K562 (cell line): ENCODE measurements around the gene APP. TPM values are rescaled to one million over a fixed set of nuclear protein-coding genes. Genes with fewer than 3 reads are reported as not detected.

Source experiments
- ATAC-seq: fragments of 200-7000 bp; cut with Tn5 transposase; 3 replicates; pipeline ENCODE4 v1.9.1; 2020; ENCODE audit warnings: moderate library complexity
- BruUV-seq: library from RNA; stranded (reverse); fragments of 400-500 nt; replicated peaks from 2 replicates; lab custom pipeline; 2021; lab: Mats Ljungman, UMichigan
- CTCF ChIA-PET: fragments of 300-600 bp; formaldehyde crosslinking; extraction: SDS; loops from one replicate; lab custom pipeline; 2021; ENCODE audit warnings: low intra/inter-chr PET ratio; lab: Yijun Ruan, JAX
- POLR2A ChIA-PET: fragments of 300-600, 350-650 bp; sonication (Branson Sonifier 250); formaldehyde crosslinking; extraction: SDS; loops from one replicate; lab custom pipeline; 2021; ENCODE audit warnings: antibody characterized with exemption, inconsistent platforms; lab: Yijun Ruan, JAX
- DNase-seq, 4 experiments: peaks; one replicate each; pipeline versions ENCODE4 v3.0.0 to v3.0.0-alpha.2; 2011 to 2018; ENCODE audit warnings: low spot score in 3 of 4, mixed read lengths in 3 of 4; ENCODE audit errors: extremely low read depth in 1 of 4
- FAIRE-seq: peaks from 2 replicates; lab custom pipeline; 2011; peaks lifted over from hg19 to GRCh38; lab: Jason Lieb, UNC
- H2AFZ ChIP-seq: 2 replicates; pipeline ENCODE4 v1.6.0; 2011; ENCODE audit warnings: low read depth, low read length, control low read depth, inconsistent platforms
- H3K27ac ChIP-seq: fragments of 200-600 bp; 3 replicates; pipeline ENCODE4 v1.8.0; 2011; ENCODE audit warnings: low read depth, mild to moderate bottlenecking, control low read depth, inconsistent platforms, low read length, moderate library complexity, mixed read lengths; ENCODE audit errors: extremely low read depth
- H3K27me3 ChIP-seq, 2 experiments: fragments of 300-600 bp in 1 of 2; 2 replicates in 1 of 2; 3 replicates in 1 of 2; pipeline versions ENCODE4 v1.6.0 to v1.8.0; 2011; ENCODE audit warnings: inconsistent platforms in 2 of 2, low read length in 2 of 2, mild to moderate bottlenecking in 1 of 2, mixed read lengths in 1 of 2, moderate library complexity in 1 of 2; ENCODE audit not compliant: control insufficient read depth in 2 of 2, insufficient read depth in 2 of 2
- H3K36me3 ChIP-seq: fragments of 300-600 bp; 3 replicates; pipeline ENCODE4 v1.8.0; 2011; ENCODE audit warnings: mild to moderate bottlenecking, low read length, inconsistent platforms; ENCODE audit not compliant: control insufficient read depth, insufficient read depth
- H3K4me1 ChIP-seq, 2 experiments: fragments of 200-600 bp in 1 of 2; replicated peaks in 1 of 2; 2 replicates in 1 of 2; 3 replicates in 1 of 2; pipeline versions ENCODE4 v1.5.1 to v1.8.0; 2011; ENCODE audit warnings: inconsistent platforms in 2 of 2, low read length in 2 of 2, mild to moderate bottlenecking in 1 of 2, mixed read lengths in 1 of 2, moderate library complexity in 1 of 2; ENCODE audit not compliant: control insufficient read depth in 2 of 2, insufficient read depth in 2 of 2
- H3K4me2 ChIP-seq: 2 replicates; pipeline ENCODE4 v1.6.1; 2011; ENCODE audit warnings: low read length, control low read depth, inconsistent platforms, mixed read lengths; ENCODE audit not compliant: insufficient read depth
- H3K4me3 ChIP-seq: fragments of 200-600 bp; sonication (generic), shearing (Covaris generic); 2 replicates; pipeline ENCODE4 v1.5.1; 2016; ENCODE audit warnings: control low read depth, inconsistent platforms
- H3K79me2 ChIP-seq: fragments of 200-600 bp; 3 replicates; pipeline ENCODE4 v1.8.0; 2011; ENCODE audit warnings: low read length, inconsistent platforms; ENCODE audit not compliant: control insufficient read depth, insufficient read depth
- H3K9ac ChIP-seq, 2 experiments: 2 replicates each; pipeline versions ENCODE4 v1.6.0 to v1.6.1; 2011; ENCODE audit warnings: low read depth in 2 of 2, low read length in 2 of 2, control low read depth in 1 of 2, inconsistent platforms in 1 of 2, mild to moderate bottlenecking in 1 of 2, mixed read lengths in 1 of 2; ENCODE audit not compliant: insufficient read depth in 1 of 2
- H3K9me1 ChIP-seq: one replicate; pipeline ENCODE4 v1.6.0; 2011; ENCODE audit warnings: inconsistent platforms, mild to moderate bottlenecking, low read length, moderate library complexity; ENCODE audit not compliant: control insufficient read depth, insufficient read depth
- H3K9me3 ChIP-seq: replicated peaks from 2 replicates; pipeline ENCODE4 v1.5.1; 2011; ENCODE audit warnings: low read depth, low read length, inconsistent platforms; ENCODE audit not compliant: control insufficient read depth, insufficient read depth
- H4K20me1 ChIP-seq: replicated peaks from 2 replicates; pipeline ENCODE4 v1.6.1; 2011; ENCODE audit warnings: low read length, inconsistent platforms, mixed read lengths; ENCODE audit not compliant: control insufficient read depth, insufficient read depth
- FOXM1 ChIP-seq, 2 experiments: fragments of 450-650 bp in 1 of 2; sonication (generic) in 1 of 2; formaldehyde crosslinking in 1 of 2; IDR thresholded peaks; 2 replicates each; pipeline versions ENCODE4 v1.6.1 to v1.9.0; 2017 to 2022; ENCODE audit warnings: low read depth in 2 of 2, mild to moderate bottlenecking in 2 of 2, missing genetic modification reagents in 1 of 2, moderate library complexity in 1 of 2
- HMG20A ChIP-seq: fragments of 450-650 bp; formaldehyde crosslinking; conservative IDR thresholded peaks from 2 replicates; pipeline ENCODE4 v1.4.0; 2020; ENCODE audit warnings: mild to moderate bottlenecking, mixed read lengths
- KLF1 ChIP-seq: fragments of 450-650 bp; IDR thresholded peaks from 2 replicates; pipeline ENCODE4 v1.6.1; 2016; ENCODE audit warnings: missing genetic modification characterization, missing compliant biosample characterization
- TBP ChIP-seq: optimal IDR thresholded peaks from 2 replicates; pipeline ENCODE3; 2011; ENCODE audit warnings: low read depth, low read length, improper control_type of control experiment
- ZNF316 ChIP-seq: fragments of 450-650 bp; IDR thresholded peaks from 2 replicates; pipeline ENCODE4 v1.6.1; 2016
- ZNF589 ChIP-seq: fragments of 200-800 bp; sonication (Bioruptor generic); IDR thresholded peaks from 2 replicates; pipeline ENCODE4 v1.6.1; 2016; ENCODE audit warnings: low read depth, missing genetic modification characterization, missing compliant biosample characterization
- WGBS: fragments of 100-300 bp; shearing (Covaris generic); methylation state at CpG from one replicate; pipeline ENCODE4 v1.1.6; 2016; ENCODE audit warnings: low coverage, mixed read lengths; ENCODE audit not compliant: insufficient coverage; ENCODE audit errors: missing lambda C conversion rate; 5-methylcytosine and 5-hydroxymethylcytosine counted together
- in situ Hi-C: fragments of 300-500 bp; cut with MboI; formaldehyde crosslinking; loops from 4 replicates; pipeline ENCODE4 v1.15.0; 2018; ENCODE audit warnings: inconsistent platforms, mixed read lengths
- intact Hi-C: fragments of 100-400 bp; cut with micrococcal nuclease; formaldehyde crosslinking; loops from 2 replicates; pipeline ENCODE4 v1.14.2; 2022
- polyA plus RNA-seq, 8 experiments: library from polyadenylated mRNA; depleted of rRNA in 4 of 8; stranded (reverse) in 5 of 8; unstranded in 3 of 8; fragments of >200 nt; fragmentation: Nextera tagmentation in 2 of 8; fragmentation: Illumina TruSeq in 1 of 8; extraction: Ambion mirVana in 2 of 8; extraction: Trizol in 1 of 8; gene quantifications; 2 replicates each; pipeline versions ENCODE4 v1.2.1 to v1.2.3, GENCODE V29; 2011 to 2014; ENCODE audit warnings: inconsistent platforms in 1 of 8, missing spikeins in 1 of 8
- total RNA-seq, 7 experiments: library from RNA; depleted of rRNA in 6 of 7; stranded (reverse); fragments of >200 nt in 6 of 7; fragmentation: Illumina TruSeq in 2 of 7; extraction: Trizol in 2 of 7; gene quantifications; 2 replicates each; pipeline versions ENCODE4 v1.2.1 to v1.2.3, GENCODE V29; 2011 to 2021; ENCODE audit warnings: low replicate concordance in 1 of 7
- TF ChIP-seq, protein P1 (sequence below): fragments of 250-450 bp; sonication (Bioruptor Pico); IDR thresholded peaks from 2 replicates; pipeline ENCODE4 v1.4.0; 2020
- TF ChIP-seq, protein P2 (sequence below): fragments of 450-650 bp; IDR thresholded peaks from 2 replicates; pipeline ENCODE4 v1.6.1; 2016; ENCODE audit warnings: low read depth
- TF ChIP-seq, protein P3 (sequence below): IDR thresholded peaks from 2 replicates; pipeline ENCODE4 v1.6.1; 2011; ENCODE audit not compliant: insufficient read length; ENCODE audit errors: extremely low read depth
- TF ChIP-seq, protein P4 (sequence below): fragments of 450-650 bp; IDR thresholded peaks from 2 replicates; pipeline ENCODE4 v1.6.1; 2016; ENCODE audit warnings: borderline replicate concordance

APP gene
- total and polyA plus RNA-seq, 9 of the 15 experiments (the other 6 are each of a cell fraction or from before 2014, with no cell fraction given), result 0.01 to 1.5 (median 0.16) TPM; not detected in 5

DNA sequence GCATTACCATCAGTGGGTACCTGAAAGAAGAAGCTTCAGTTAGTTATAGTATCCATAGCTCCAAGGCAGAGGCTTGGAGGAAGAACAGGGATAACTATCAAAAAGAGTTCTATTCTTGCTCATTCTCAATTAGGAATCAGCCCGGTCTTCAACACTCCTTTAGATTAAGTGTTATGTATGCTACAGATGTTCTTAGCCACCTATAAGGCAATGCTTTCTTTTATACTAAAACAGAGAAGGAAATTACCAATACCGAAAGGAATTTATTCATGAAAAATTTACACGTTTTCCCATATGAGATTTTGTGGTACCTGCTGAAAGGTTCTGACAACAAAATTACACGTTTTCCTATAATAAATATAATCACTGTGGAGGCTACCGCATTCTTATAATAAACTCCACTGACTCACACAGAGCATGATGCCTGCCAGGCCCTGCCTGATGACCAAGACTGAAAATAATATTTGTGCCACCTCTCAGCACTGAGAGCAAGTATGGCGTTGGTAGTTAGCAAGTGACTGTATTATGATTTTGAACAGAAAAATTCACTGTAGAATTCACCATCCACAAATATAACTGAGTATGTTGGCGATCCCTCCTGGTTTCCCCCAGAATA, 58.3 kb downstream of the APP start:
- H2AFZ ChIP-seq, result no peak overlapping the region
- intact Hi-C loops (no loop called here), in situ Hi-C loops (no loop called here)
- no peaks in the 10 kb centered on the region for H3K4me1 ChIP-seq
- H3K9me1 ChIP-seq, result no peaks in the 10 kb centered on the region
- no peaks in the 10 kb centered on the region for H3K9me3 ChIP-seq
- ATAC-seq, result no peak
- no peak overlapping the region for H3K4me2 ChIP-seq
- no peaks in the 10 kb centered on the region for H3K27me3 ChIP-seq
- ChIA-PET POLR2A (no interaction called here), CTCF (no interaction called here)
- no peaks in the 10 kb centered on the region for H3K79me2 ChIP-seq
- no peaks in the 10 kb centered on the region for H3K36me3 ChIP-seq
- FAIRE-seq, result no peak
- H3K4me3 ChIP-seq, result no peak overlapping the region
- no peak overlapping the region for H3K27ac ChIP-seq
- WGBS, result 0% methylated on average over 7 of the region's 7 CpGs
- H4K20me1 ChIP-seq, result no peaks in the 10 kb centered on the region
- H3K9ac ChIP-seq, result no peak overlapping the region
- BruUV-seq, result no TSS peak
- DNase-seq, result no peak
- no peak for TF ChIP-seq ZNF589
- no peak for TF ChIP-seq ZNF316
- TF ChIP-seq TBP, result no peak
- TF ChIP-seq, protein P1, sequence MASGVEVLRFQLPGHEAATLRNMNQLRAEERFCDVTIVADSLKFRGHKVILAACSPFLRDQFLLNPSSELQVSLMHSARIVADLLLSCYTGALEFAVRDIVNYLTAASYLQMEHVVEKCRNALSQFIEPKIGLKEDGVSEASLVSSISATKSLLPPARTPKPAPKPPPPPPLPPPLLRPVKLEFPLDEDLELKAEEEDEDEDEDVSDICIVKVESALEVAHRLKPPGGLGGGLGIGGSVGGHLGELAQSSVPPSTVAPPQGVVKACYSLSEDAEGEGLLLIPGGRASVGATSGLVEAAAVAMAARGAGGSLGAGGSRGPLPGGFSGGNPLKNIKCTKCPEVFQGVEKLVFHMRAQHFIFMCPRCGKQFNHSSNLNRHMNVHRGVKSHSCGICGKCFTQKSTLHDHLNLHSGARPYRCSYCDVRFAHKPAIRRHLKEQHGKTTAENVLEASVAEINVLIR (CRISPR knock-in tag), result no peak
- TF ChIP-seq, protein P2, sequence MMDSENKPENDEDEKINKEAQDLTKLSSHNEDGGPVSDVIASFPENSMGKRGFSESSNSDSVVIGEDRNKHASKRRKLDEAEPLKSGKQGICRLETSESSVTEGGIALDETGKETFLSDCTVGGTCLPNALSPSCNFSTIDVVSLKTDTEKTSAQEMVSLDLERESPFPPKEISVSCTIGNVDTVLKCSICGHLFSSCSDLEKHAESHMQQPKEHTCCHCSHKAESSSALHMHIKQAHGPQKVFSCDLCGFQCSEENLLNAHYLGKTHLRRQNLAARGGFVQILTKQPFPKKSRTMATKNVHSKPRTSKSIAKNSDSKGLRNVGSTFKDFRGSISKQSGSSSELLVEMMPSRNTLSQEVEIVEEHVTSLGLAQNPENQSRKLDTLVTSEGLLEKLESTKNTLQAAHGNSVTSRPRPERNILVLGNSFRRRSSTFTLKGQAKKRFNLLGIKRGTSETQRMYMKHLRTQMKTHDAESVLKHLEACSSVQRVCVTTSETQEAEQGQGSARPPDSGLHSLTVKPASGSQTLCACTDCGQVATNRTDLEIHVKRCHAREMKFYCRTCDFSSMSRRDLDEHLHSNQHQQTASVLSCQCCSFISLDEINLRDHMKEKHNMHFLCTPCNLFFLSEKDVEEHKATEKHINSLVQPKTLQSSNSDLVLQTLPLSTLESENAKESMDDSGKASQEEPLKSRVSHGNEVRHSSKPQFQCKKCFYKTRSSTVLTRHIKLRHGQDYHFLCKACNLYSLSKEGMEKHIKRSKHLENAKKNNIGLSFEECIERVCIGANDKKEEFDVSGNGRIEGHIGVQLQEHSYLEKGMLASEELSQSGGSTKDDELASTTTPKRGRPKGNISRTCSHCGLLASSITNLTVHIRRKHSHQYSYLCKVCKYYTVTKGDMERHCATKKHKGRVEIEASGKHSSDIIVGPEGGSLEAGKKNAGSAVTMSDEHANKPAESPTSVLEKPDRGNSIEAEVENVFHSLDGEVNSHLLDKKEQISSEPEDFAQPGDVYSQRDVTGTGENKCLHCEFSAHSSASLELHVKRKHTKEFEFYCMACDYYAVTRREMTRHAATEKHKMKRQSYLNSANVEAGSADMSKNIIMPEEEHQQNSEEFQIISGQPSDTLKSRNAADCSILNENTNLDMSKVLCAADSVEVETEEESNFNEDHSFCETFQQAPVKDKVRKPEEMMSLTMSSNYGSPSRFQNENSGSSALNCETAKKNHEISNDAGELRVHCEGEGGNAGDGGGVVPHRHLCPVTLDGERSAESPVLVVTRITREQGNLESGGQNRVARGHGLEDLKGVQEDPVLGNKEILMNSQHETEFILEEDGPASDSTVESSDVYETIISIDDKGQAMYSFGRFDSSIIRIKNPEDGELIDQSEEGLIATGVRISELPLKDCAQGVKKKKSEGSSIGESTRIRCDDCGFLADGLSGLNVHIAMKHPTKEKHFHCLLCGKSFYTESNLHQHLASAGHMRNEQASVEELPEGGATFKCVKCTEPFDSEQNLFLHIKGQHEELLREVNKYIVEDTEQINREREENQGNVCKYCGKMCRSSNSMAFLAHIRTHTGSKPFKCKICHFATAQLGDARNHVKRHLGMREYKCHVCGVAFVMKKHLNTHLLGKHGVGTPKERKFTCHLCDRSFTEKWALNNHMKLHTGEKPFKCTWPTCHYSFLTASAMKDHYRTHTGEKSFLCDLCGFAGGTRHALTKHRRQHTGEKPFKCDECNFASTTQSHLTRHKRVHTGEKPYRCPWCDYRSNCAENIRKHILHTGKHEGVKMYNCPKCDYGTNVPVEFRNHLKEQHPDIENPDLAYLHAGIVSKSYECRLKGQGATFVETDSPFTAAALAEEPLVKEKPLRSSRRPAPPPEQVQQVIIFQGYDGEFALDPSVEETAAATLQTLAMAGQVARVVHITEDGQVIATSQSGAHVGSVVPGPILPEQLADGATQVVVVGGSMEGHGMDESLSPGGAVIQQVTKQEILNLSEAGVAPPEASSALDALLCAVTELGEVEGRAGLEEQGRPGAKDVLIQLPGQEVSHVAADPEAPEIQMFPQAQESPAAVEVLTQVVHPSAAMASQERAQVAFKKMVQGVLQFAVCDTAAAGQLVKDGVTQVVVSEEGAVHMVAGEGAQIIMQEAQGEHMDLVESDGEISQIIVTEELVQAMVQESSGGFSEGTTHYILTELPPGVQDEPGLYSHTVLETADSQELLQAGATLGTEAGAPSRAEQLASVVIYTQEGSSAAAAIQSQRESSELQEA, result no peak
- TF ChIP-seq FOXM1 (IDR thresholded peaks at IDR 0.05; ENCODE audit: low read depth), result no peak
- TF ChIP-seq FOXM1 (CRISPR knock-in tag; IDR thresholded peaks at IDR 0.05; ENCODE audit: low read depth), result no peak
- TF ChIP-seq, protein P3, sequence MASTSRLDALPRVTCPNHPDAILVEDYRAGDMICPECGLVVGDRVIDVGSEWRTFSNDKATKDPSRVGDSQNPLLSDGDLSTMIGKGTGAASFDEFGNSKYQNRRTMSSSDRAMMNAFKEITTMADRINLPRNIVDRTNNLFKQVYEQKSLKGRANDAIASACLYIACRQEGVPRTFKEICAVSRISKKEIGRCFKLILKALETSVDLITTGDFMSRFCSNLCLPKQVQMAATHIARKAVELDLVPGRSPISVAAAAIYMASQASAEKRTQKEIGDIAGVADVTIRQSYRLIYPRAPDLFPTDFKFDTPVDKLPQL, result no peak
- TF ChIP-seq HMG20A, result no peak
- no peak for TF ChIP-seq KLF1 (tag)
- TF ChIP-seq, protein P4, sequence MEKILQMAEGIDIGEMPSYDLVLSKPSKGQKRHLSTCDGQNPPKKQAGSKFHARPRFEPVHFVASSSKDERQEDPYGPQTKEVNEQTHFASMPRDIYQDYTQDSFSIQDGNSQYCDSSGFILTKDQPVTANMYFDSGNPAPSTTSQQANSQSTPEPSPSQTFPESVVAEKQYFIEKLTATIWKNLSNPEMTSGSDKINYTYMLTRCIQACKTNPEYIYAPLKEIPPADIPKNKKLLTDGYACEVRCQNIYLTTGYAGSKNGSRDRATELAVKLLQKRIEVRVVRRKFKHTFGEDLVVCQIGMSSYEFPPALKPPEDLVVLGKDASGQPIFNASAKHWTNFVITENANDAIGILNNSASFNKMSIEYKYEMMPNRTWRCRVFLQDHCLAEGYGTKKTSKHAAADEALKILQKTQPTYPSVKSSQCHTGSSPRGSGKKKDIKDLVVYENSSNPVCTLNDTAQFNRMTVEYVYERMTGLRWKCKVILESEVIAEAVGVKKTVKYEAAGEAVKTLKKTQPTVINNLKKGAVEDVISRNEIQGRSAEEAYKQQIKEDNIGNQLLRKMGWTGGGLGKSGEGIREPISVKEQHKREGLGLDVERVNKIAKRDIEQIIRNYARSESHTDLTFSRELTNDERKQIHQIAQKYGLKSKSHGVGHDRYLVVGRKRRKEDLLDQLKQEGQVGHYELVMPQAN, result no peak
